GM21825 (cell line): ENCODE results near the gene SNRPA.
"Not testable (repeated sequence)": the region's sequence is repeated elsewhere in the genome, so short reads cannot be mapped to it uniquely, and the experiment has no call there.

Experiments
- ATAC-seq: cut with Tn5 transposase; IDR thresholded peaks from one replicate; pipeline ENCODE4 v1.9.1; 2021; ENCODE audit warnings: mild to moderate bottlenecking, moderate library complexity; ENCODE audit not compliant: unreplicated experiment

The SNRPA gene

GRCh38 chr19:40776364-40776763, 25.4 kb downstream of the SNRPA start:
- ATAC-seq: no peak

DNA sequence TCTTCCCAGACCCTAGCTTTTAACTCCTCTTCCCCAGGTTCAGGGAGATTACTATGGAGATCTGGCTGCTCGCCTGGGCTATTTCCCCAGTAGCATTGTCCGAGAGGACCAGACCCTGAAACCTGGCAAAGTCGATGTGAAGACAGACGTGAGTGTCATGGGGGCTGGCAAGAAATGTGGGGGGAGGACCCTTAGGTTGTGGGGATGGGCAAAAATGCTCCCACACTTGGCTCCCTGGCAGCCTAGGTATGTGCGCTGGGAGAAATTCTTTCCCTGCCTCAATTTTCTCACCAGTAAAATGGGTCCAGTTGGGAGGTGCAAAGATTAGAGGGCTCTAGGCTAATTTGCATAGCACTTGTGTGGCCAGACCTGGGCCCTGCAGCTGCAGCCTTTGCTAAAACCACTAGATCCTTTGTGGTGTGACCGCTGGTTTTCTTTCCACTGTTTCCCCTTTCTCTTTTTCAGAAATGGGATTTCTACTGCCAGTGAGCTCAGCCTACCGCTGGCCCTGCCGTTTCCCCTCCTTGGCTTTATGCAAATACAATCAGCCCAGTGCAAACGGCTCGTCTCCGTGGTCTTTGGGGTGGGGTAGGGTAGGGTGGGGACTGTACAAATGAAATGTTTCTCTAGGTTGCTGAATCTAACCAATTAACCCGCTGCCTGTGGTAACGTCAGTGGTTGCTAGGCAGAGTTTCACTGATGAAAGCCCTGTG, 26.1 kb downstream of the SNRPA start:
- ATAC-seq: peak; percentile 56

- ATAC-seq: no peak
Observed at GRCh38 chr19:40777645-40777936, 26.6 kb downstream of the SNRPA start.

DNA sequence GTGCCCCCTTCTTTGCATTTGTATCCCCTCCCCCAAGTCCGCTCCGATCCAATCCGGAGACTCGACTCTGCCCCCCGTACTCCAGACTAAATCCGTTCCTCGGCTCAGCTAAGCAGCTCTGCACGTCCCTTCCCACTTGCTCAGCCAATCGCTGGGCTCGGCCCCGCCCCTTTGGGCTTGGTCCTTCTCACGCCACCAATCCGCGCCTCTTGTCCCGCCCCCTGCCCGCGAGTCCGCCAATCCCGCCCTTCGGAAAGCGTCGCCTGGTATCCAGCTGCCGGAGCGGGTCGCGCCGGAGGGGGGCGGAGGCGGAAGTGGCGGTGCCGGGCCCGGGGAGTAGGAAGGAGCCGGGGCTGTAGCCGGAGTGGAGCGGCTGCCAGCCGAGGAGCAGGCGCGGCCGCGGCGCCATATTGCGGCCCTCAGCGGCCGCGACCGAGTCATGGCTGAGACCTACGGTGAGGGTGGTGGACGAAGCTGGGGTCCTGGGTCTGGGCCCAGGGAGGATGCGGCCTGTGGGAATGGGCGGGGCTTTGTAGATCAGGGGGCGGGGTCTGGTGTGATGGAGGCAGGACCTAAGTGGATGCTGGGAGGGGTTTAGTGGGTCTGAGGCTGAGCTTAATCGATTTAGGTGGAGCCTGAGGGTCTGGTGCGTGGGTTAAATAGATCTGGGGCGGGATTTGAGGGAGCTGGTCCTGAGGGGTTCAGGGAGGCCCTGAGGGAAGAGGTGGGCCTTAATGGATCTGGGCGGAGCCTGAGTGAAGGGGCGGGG, 27.1 kb downstream of the SNRPA start, which contains the start of gene RAB4B:
RAB4B (plus strand) TSS at position 311 of the 769 bp plus-strand sequence; CDS start at position 440, 129 bp downstream.
- ATAC-seq: peak; percentile 55

- ATAC-seq: no peak
Observed at GRCh38 chr19:40778706-40779284, 27.8 kb downstream of the SNRPA start.

DNA sequence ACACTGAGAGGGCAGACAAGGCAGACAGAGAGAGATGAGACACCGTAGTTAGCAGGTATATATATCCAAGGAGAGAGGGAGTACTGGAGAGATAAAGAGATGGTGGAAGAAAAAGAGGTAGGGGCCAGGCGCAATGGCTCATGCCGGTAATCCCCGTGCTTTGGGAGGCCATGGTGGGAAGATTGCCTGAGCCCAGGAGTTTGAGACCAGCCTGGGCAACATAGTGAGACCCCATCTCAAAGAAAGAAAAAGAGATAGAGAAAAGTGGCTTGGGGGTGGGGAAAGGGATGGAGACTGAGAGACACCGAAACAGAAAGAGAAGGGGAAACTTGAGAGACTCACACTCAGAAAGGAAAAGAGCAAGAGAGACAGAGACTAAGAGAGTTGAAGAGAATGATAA, 29.6 kb downstream of the SNRPA start:
- no peak for ATAC-seq

DNA sequence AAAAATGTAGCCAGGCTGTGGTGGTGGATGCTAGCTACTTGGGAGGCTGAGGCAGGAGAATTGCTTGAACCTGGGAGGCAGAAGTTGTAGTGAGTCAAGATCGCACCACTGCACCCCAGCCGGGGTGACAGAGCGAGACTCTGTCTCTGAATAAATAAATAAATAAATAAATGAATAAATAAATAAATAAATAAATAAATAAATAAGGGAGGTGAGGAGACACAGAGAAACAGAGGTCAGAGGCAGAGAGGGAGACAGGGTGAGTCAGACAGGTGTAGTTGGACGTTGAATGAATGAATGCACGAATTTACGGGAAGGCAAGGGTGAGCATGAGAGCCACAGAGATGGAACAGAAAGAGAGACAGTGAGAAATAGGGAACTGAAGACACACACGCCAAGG, 30.1 kb downstream of the SNRPA start:
- ATAC-seq: no peak

DNA sequence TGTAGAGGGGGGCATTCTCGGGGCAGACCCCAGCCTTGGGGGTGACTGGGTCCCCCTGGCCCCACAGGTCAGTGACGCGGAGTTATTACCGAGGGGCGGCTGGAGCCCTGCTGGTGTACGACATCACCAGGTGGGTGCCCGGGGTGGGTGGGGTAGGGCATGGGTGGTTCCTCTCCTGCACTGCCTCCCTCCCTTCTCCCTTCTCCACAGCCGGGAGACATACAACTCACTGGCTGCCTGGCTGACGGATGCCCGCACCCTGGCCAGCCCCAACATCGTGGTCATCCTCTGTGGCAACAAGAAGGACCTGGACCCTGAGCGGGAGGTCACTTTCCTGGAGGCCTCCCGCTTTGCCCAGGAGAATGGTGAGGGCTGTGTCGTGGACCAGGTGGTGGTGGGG, 32.7 kb downstream of the SNRPA start:
- ATAC-seq: no peak

DNA sequence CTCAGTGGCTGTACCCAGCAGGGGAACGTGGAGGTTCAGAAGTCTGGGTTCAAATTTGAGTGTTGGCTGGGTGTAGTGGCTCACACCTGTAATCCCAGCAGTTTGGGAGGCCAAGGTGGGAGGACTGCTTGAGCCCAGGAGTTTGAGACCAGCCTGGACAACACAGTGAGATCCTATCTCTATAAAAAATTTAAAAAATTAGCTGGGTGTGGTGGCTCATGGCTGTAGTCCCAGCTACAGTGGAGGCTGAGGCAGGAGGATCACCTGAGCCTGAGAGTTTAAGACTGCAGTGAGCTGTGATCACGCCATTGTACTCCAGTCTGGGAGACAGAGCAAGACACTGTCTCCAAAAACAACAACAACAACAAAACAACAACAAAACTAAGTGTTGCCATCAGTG, 33.1 kb downstream of the SNRPA start:
- ATAC-seq: not testable (repeated sequence)

DNA sequence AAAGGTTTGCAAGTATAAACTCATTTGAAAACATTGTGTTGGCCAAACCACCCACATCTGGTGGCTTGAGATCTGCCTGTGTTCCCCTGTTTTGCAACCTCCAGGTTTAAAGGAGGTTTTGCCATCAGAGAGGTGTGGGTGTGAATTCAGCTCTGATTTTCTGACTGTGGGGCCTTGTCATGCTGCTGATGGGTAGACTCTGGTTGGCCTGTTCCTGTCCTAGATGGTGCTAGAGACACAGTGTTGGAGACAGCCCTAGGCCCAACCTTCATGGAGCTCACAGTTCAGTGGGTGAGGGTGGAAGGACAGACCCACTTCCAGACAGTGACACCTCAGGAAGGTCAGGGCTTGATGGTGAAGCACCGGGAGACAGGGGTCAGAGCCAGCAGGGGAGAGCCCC, 34.5 kb downstream of the SNRPA start:
- ATAC-seq: no peak

GRCh38 chr19:40786060-40787037, 35.3 kb downstream of the SNRPA start:
- ATAC-seq: no peak

- no peak for ATAC-seq
Observed at GRCh38 chr19:40791349-40791748, 40.3 kb downstream of the SNRPA start.

- no peak for ATAC-seq
Observed at GRCh38 chr19:40791996-40792395, 41.0 kb downstream of the SNRPA start.

GRCh38 chr19:40797166-40797962, 46.4 kb downstream of the SNRPA start:
- ATAC-seq: no peak

GRCh38 chr19:40797963-40798682, 47.1 kb downstream of the SNRPA start:
- peak; percentile 29 for ATAC-seq

GRCh38 chr19:40798683-40799557, 47.9 kb downstream of the SNRPA start, which contains the start of gene EGLN2:
Gene EGLN2 (plus strand): TSS chr19:40799191. CDS start chr19:40800573, 1,382 bp downstream.
- ATAC-seq: peak; percentile 65

DNA sequence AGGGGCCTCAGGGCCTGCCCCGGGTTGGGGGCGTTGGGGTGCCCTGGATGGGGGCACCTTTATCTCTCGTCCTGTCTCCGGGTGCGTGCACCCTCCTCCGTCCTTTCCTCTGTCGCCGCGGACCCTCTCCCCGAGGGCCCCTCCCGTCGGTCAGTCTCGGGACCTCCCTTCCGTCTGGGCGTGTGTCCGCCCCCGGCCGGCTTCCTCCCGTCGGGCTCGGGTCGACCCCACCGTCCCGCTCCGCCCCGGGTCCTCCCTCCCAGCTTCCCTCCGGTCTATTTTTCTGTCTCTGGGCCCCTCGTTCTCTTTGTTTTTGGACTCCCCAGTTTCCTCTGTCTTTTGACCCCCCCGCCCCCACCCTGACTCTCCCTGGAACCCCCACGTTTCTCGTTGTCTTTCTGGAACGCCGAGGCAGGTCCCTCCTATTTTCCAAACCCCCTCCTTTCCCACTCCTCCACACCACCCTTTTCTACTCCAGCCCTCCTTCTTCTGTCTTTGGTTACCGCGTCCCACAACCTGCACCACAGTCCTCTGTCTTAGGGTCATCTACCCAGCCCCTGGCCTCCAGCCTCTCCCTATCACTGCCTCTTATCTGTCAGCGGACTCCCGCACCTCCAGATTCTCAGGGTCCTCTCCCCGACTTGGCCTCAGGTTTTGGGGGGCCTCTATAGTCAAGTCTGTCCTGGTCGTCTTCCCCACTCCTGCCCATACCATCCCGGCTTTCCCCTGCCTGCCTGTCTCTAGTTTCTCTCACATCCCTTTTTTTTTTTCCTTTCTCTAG, 48.7 kb downstream of the SNRPA start:
- ATAC-seq: no peak
